B cell (primary cell): ENCODE data around the gene AAK1. TPM values are rescaled to one million over a fixed set of nuclear protein-coding genes. Genes with fewer than 3 reads are reported as not detected.

ENCODE experiments used
- ATAC-seq: fragments of 200-7000 bp; cut with Tn5 transposase; one replicate; pipeline ENCODE4 v1.10.0; 2021; ENCODE audit warnings: low read depth, mild to moderate bottlenecking, moderate number of reproducible peaks, moderate library complexity
- CTCF ChIA-PET: fragments of 350-600 bp; sonication (Branson Sonifier 250); formaldehyde crosslinking; loops from one replicate; lab custom pipeline; 2021; ENCODE audit warnings: antibody characterized with exemption, inconsistent platforms; lab: Charles Lee
- POLR2A ChIA-PET: fragments of 350-600 bp; sonication (Branson Sonifier 250); formaldehyde crosslinking; loops from one replicate; lab custom pipeline; 2021; ENCODE audit warnings: antibody characterized with exemption; lab: Charles Lee
- DNase-seq: peaks from one replicate; pipeline ENCODE4 v3.0.0; 2013
- H2AFZ ChIP-seq: 2 replicates; pipeline ENCODE4 v1.6.1; 2012; ENCODE audit warnings: mild to moderate bottlenecking, low read depth, low read length; ENCODE audit not compliant: insufficient read depth, poor library complexity, severe bottlenecking
- H3K27ac ChIP-seq, 2 donors: 1 replicate in 1 of 2; 2 replicates in 1 of 2; pipeline ENCODE4 v1.5.1; 2012 to 2013; ENCODE audit warnings: low read length in 2 of 2, mild to moderate bottlenecking in 2 of 2, moderate library complexity in 1 of 2
- H3K27me3 ChIP-seq, 4 experiments: fragments of 200-600 bp in 1 of 4; sonication (generic) in 1 of 4; replicated peaks in 1 of 4; 1 replicate in 2 of 4; 2 replicates in 2 of 4; pipeline versions ENCODE4 v1.6.1 to v1.7.0; 2013 to 2016; ENCODE audit warnings: low read length in 3 of 4, mild to moderate bottlenecking in 2 of 4, mixed read lengths in 1 of 4, moderate library complexity in 1 of 4; ENCODE audit not compliant: insufficient read depth in 4 of 4, control insufficient read depth in 3 of 4; ENCODE audit errors: control extremely low read depth in 1 of 4
- H3K36me3 ChIP-seq, 2 experiments: replicated peaks in 1 of 2; 1 replicate in 1 of 2; 2 replicates in 1 of 2; pipeline versions ENCODE4 v1.6.1 to v1.7.1; 2013; ENCODE audit warnings: low read length in 1 of 2; ENCODE audit not compliant: insufficient read depth in 2 of 2, control insufficient read depth in 1 of 2; ENCODE audit errors: control extremely low read depth in 1 of 2, extremely low read depth in 1 of 2
- H3K4me1 ChIP-seq, 2 donors: fragments of 200-600 bp in 1 of 2; sonication (generic) in 1 of 2; 1 replicate in 1 of 2; 2 replicates in 1 of 2; pipeline versions ENCODE4 v1.5.1 to v1.6.1; 2013 to 2017; ENCODE audit warnings: low read length in 2 of 2; ENCODE audit not compliant: control insufficient read depth in 2 of 2, insufficient read depth in 2 of 2
- H3K4me2 ChIP-seq: replicated peaks from 2 replicates; pipeline ENCODE3; 2012; ENCODE audit warnings: mild to moderate bottlenecking, low read depth, low read length; ENCODE audit not compliant: poor library complexity, severe bottlenecking
- H3K4me3 ChIP-seq, 5 experiments: fragments of 200-600 bp in 1 of 5; sonication (generic) in 1 of 5; 1 replicate in 3 of 5; 2 replicates in 2 of 5; pipeline versions ENCODE4 v1.5.1 to v1.7.0; 2011 to 2016; ENCODE audit warnings: low read length in 4 of 5, mild to moderate bottlenecking in 4 of 5, low read depth in 2 of 5, control low read depth in 1 of 5, moderate library complexity in 1 of 5; ENCODE audit not compliant: insufficient read depth in 1 of 5; ENCODE audit errors: control extremely low read depth in 1 of 5, extremely low read depth in 1 of 5
- H3K79me2 ChIP-seq: fragments of 200-600 bp; sonication (generic); one replicate; pipeline ENCODE4 v1.6.0; 2016; ENCODE audit warnings: low read length; ENCODE audit not compliant: control insufficient read depth, insufficient read depth
- H3K9ac ChIP-seq: fragments of 200-600 bp; sonication (generic); 2 replicates; pipeline ENCODE4 v1.6.1; 2017; ENCODE audit warnings: mild to moderate bottlenecking, low read length, moderate library complexity
- H3K9me3 ChIP-seq, 3 donors: one replicate each; pipeline versions ENCODE4 v1.6.1 to v1.7.1; 2013; ENCODE audit warnings: low read length in 2 of 3; ENCODE audit not compliant: control insufficient read depth in 2 of 3, insufficient read depth in 1 of 3; ENCODE audit errors: control extremely low read depth in 1 of 3
- H4K20me1 ChIP-seq: 2 replicates; pipeline ENCODE4 v1.6.0; 2012; ENCODE audit warnings: mild to moderate bottlenecking, low read length; ENCODE audit not compliant: insufficient read depth, control insufficient read depth, poor library complexity, severe bottlenecking
- H3K27ac Mint-ChIP-seq: one replicate; pipeline ENCODE4 v1.8.0; 2021; ENCODE audit warnings: mixed read lengths
- H3K27me3 Mint-ChIP-seq: one replicate; pipeline ENCODE4 v1.8.0; 2021; ENCODE audit warnings: mixed read lengths
- H3K4me1 Mint-ChIP-seq: one replicate; pipeline ENCODE4 v1.8.0; 2021; ENCODE audit warnings: mixed read lengths
- H3K4me3 Mint-ChIP-seq: one replicate; pipeline ENCODE4 v1.8.0; 2021; ENCODE audit warnings: mixed read lengths
- H3K9me3 Mint-ChIP-seq: one replicate; pipeline ENCODE4 v1.8.0; 2022; ENCODE audit warnings: mixed read lengths; ENCODE audit not compliant: insufficient read depth
- EZH2 ChIP-seq: IDR thresholded peaks from 2 replicates; pipeline ENCODE4 v1.6.1; 2012; ENCODE audit warnings: borderline replicate concordance, low read depth, mild to moderate bottlenecking, moderate library complexity, low read length; ENCODE audit not compliant: insufficient read depth, poor library complexity, severe bottlenecking
- WGBS: methylation state at CpG from one replicate; pipeline ENCODE4 v1.1.5; 2013; ENCODE audit warnings: missing lambda C conversion rate; ENCODE audit not compliant: insufficient coverage; 5-methylcytosine and 5-hydroxymethylcytosine counted together
- intact Hi-C: fragments of 100-400 bp; cut with micrococcal nuclease; formaldehyde crosslinking; loops from one replicate; pipeline ENCODE4 v1.10.0; 2022
- polyA plus RNA-seq: library from polyadenylated mRNA; depleted of rRNA; stranded (reverse); fragments of >200 nt; gene quantifications from 2 replicates; pipeline ENCODE4 v1.2.3, GENCODE V29; 2012
- total RNA-seq, 2 donors: library from RNA; stranded (reverse); fragments of 120-200 nt in 1 of 2; gene quantifications; 1 replicate in 1 of 2; 2 replicates in 1 of 2; pipeline versions ENCODE4 v1.2.3 to v1.2.4, GENCODE V29; 2013 to 2022
- TF ChIP-seq, protein P1 (sequence below): fragments of 200-600 bp; IDR thresholded peaks from one replicate; pipeline ENCODE4 v1.8.0; 2022; ENCODE audit warnings: antibody characterized with exemption, mild to moderate bottlenecking

Gene AAK1
- total and polyA plus RNA-seq, 2 donors (not counting 1 experiment from before 2014, with no cell fraction given) = 2.4 to 7.2 TPM

GRCh38 chr2:69637923-69638322 is 5.6 kb downstream of the AAK1 start:
- H3K4me3 ChIP-seq = no peak overlapping the region
- H3K4me3 Mint-ChIP-seq = no peak overlapping the region

DNA sequence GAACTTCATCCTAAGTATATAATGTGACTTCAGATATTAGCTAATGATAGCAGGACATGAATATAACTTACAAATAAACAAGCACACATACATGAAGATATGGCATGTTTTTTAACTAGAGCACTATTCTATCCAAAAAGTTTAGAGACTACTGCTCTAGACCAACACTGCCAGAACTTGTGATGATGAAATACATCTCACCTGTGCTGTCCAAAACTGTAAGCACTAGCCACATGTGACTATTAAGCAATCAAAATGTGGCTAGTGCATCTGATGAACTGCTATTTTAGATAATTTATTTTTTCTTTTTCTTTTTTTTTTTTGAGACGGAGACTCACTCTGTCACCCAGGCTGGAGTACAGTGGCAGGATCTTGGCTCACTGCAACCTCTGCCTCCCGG is 7.1 kb downstream of the AAK1 start:
- Histone ChIP-seq H3K27ac (no peak overlapping the region), H3K27me3 (peaks cover 0 to 32% (median 21%) of the 10 kb centered on the region in 4 experiments), H3K4me3 (no peak overlapping the region), H3K79me2 (no peaks in the 10 kb centered on the region), H3K4me2 (no peak overlapping the region), H2AFZ (no peak overlapping the region), H3K4me1 (no peaks in the 10 kb centered on the region), H3K36me3 (peaks cover 0 to 3% of the 10 kb centered on the region in 2 experiments), H4K20me1 (no peaks in the 10 kb centered on the region), H3K9ac (no peak overlapping the region), H3K9me3 (no peaks in the 10 kb centered on the region)
- no peak for DNase-seq
- 100% methylated on average over 2 of the region's 2 CpGs for WGBS
- no peak for ATAC-seq
- TF ChIP-seq, protein P1, sequence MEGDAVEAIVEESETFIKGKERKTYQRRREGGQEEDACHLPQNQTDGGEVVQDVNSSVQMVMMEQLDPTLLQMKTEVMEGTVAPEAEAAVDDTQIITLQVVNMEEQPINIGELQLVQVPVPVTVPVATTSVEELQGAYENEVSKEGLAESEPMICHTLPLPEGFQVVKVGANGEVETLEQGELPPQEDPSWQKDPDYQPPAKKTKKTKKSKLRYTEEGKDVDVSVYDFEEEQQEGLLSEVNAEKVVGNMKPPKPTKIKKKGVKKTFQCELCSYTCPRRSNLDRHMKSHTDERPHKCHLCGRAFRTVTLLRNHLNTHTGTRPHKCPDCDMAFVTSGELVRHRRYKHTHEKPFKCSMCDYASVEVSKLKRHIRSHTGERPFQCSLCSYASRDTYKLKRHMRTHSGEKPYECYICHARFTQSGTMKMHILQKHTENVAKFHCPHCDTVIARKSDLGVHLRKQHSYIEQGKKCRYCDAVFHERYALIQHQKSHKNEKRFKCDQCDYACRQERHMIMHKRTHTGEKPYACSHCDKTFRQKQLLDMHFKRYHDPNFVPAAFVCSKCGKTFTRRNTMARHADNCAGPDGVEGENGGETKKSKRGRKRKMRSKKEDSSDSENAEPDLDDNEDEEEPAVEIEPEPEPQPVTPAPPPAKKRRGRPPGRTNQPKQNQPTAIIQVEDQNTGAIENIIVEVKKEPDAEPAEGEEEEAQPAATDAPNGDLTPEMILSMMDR = no peak
- TF ChIP-seq EZH2 = no peak
- POLR2A ChIA-PET = no interaction called here
- H3K9me3 Mint-ChIP-seq = no peaks in the 10 kb centered on the region
- intact Hi-C loops = no loop called here
- no peak overlapping the region for H3K27ac Mint-ChIP-seq
- H3K4me3 Mint-ChIP-seq = no peak overlapping the region
- H3K4me1 Mint-ChIP-seq = no peaks in the 10 kb centered on the region
- CTCF ChIA-PET = interaction anchor here (1.6 kb wide), 1 partner anchor 71 kb away, joined by 3 read pairs; no protein-coding TSS in a partner anchor
- peaks cover 48% of the 10 kb centered on the region for H3K27me3 Mint-ChIP-seq

More at GRCh38 chr2:69637923-69638322, 5.6 kb downstream of the AAK1 start:
- 93% methylated on average over 1 of the region's 3 CpGs for WGBS
- no peak overlapping the region for H3K4me2 ChIP-seq
- no peaks in the 10 kb centered on the region for H3K79me2 ChIP-seq
- no peaks in the 10 kb centered on the region for H3K9me3 Mint-ChIP-seq
- intact Hi-C loops = no loop called here
- H3K4me1 ChIP-seq = peaks cover 6 to 8% of the 10 kb centered on the region in 2 donors
- H3K27ac ChIP-seq = no peak overlapping the region
- no peak overlapping the region for H3K27ac Mint-ChIP-seq
- no peak overlapping the region for H2AFZ ChIP-seq
- H3K9me3 ChIP-seq = no peaks in the 10 kb centered on the region
- POLR2A ChIA-PET = no interaction called here
- DNase-seq = no peak
- CTCF ChIA-PET = no interaction called here
- no peaks in the 10 kb centered on the region for H4K20me1 ChIP-seq
- H3K36me3 ChIP-seq = peaks cover 0 to 3% of the 10 kb centered on the region in 2 experiments
- peaks cover 0 to 48% (median 31%) of the 10 kb centered on the region in 4 experiments for H3K27me3 ChIP-seq
- H3K27me3 Mint-ChIP-seq = peaks cover 52% of the 10 kb centered on the region
- peaks cover 5% of the 10 kb centered on the region for H3K4me1 Mint-ChIP-seq
- H3K9ac ChIP-seq = no peak overlapping the region
- ATAC-seq = no peak
- no peak for TF ChIP-seq EZH2
- TF ChIP-seq, protein P1 = no peak
